Medulla oblongata (tissue), 1 donor: ENCODE data around the gene ZNF385D.

ENCODE experiments used
- DNase-seq: peaks from one replicate; pipeline ENCODE4 v3.0.0-alpha.2; 2015; ENCODE audit errors: extremely low spot score

The ZNF385D gene

GRCh38 chr3:21750831-21751391 is at the start of gene ZNF385D:
Gene ZNF385D (minus strand): TSS chr3:21751210. CDS start chr3:21750916, 294 bp downstream.
- DNase-seq: no peak

GRCh38 chr3:21798356-21799088 is 47.5 kb upstream of the ZNF385D start:
- DNase-seq: no peak

- no peak for DNase-seq
These were observed 44.9 kb upstream of the ZNF385D start for GRCh38 chr3:21795921-21796320.

- no peak for DNase-seq
These were observed 44.3 kb upstream of the ZNF385D start for GRCh38 chr3:21795152-21795837.

- no peak for DNase-seq
These were observed 43.3 kb upstream of the ZNF385D start for GRCh38 chr3:21794291-21794690.

GRCh38 chr3:21792176-21792575 is 41.2 kb upstream of the ZNF385D start:
- no peak for DNase-seq

GRCh38 chr3:21791356-21791755 is 40.3 kb upstream of the ZNF385D start:
- DNase-seq: no peak

- no peak for DNase-seq
These were observed 39.5 kb upstream of the ZNF385D start for GRCh38 chr3:21790466-21790865.

- no peak for DNase-seq
These were observed 38.7 kb upstream of the ZNF385D start for GRCh38 chr3:21789730-21790129.

GRCh38 chr3:21786438-21786797 is 35.4 kb upstream of the ZNF385D start:
- DNase-seq: no peak

GRCh38 chr3:21785765-21786437 is 34.9 kb upstream of the ZNF385D start:
- DNase-seq: no peak

- no peak for DNase-seq
These were observed 32.8 kb upstream of the ZNF385D start for GRCh38 chr3:21783839-21784238.

GRCh38 chr3:21781355-21781754 is 30.3 kb upstream of the ZNF385D start:
- DNase-seq: no peak

- DNase-seq: no peak
These were observed 28.9 kb upstream of the ZNF385D start for GRCh38 chr3:21779909-21780308.

- DNase-seq: no peak
These were observed 27.7 kb upstream of the ZNF385D start for GRCh38 chr3:21778715-21779114.

- DNase-seq: no peak
These were observed 26.8 kb upstream of the ZNF385D start for GRCh38 chr3:21777821-21778220.

- no peak for DNase-seq
These were observed 15.0 kb upstream of the ZNF385D start for GRCh38 chr3:21766002-21766401.

GRCh38 chr3:21755896-21756295 is 4.9 kb upstream of the ZNF385D start:
- DNase-seq: no peak

- DNase-seq: no peak
These were observed 3.8 kb upstream of the ZNF385D start for GRCh38 chr3:21754839-21755238.

- DNase-seq: peak; percentile 63
These were observed 1.8 kb upstream of the ZNF385D start for GRCh38 chr3:21752749-21753347.

GRCh38 chr3:21751886-21752285 is 876 bp upstream of the ZNF385D start:
- no peak for DNase-seq

GRCh38 chr3:21750080-21750696 is 822 bp downstream of the ZNF385D start:
- DNase-seq: no peak
